NCI-H2196 (cell line): ENCODE measurements around the gene LSM11.
"Not testable (repeated sequence)": the region's sequence is repeated elsewhere in the genome, so short reads cannot be mapped to it uniquely, and the experiment has no call there.

ENCODE experiments used
- DNase-seq: peaks from one replicate; lab custom pipeline; 2025; ENCODE audit not compliant: unreplicated experiment; lab: John Stamatoyannopoulos, UW

Gene LSM11

GRCh38 chr5:157743163-157744050, at the start of gene LSM11:
Gene LSM11 (plus strand): TSS chr5:157743712. CDS start chr5:157743751, 39 bp downstream.
- peak; percentile 86 for DNase-seq

GRCh38 chr5:157693816-157694215, 49.7 kb upstream of the LSM11 start:
- not testable (repeated sequence) for DNase-seq

- not testable (repeated sequence) for DNase-seq
Measured at GRCh38 chr5:157696154-157696553, 47.4 kb upstream of the LSM11 start.

- DNase-seq: not testable (repeated sequence)
Measured at GRCh38 chr5:157698674-157699073, 44.8 kb upstream of the LSM11 start.

- no peak for DNase-seq
Measured at GRCh38 chr5:157703736-157704135, 39.8 kb upstream of the LSM11 start.

GRCh38 chr5:157708866-157709265, 34.6 kb upstream of the LSM11 start:
- no peak for DNase-seq

- DNase-seq: no peak
Measured at GRCh38 chr5:157709346-157709745, 34.2 kb upstream of the LSM11 start.

GRCh38 chr5:157710431-157710830, 33.1 kb upstream of the LSM11 start:
- no peak for DNase-seq

- no peak for DNase-seq
Measured at GRCh38 chr5:157710882-157711281, 32.6 kb upstream of the LSM11 start.

- DNase-seq: no peak
Measured at GRCh38 chr5:157713830-157714595, 29.5 kb upstream of the LSM11 start.

GRCh38 chr5:157714596-157714864, 29.0 kb upstream of the LSM11 start:
- DNase-seq: no peak

- DNase-seq: peak; percentile 43
Measured at GRCh38 chr5:157718519-157718918, 25.0 kb upstream of the LSM11 start.

- no peak for DNase-seq
Measured at GRCh38 chr5:157719245-157719644, 24.3 kb upstream of the LSM11 start.

GRCh38 chr5:157721159-157721558, 22.4 kb upstream of the LSM11 start:
- DNase-seq: no peak

- DNase-seq: not testable (repeated sequence)
Measured at GRCh38 chr5:157722895-157723294, 20.6 kb upstream of the LSM11 start.

GRCh38 chr5:157726607-157727006, 16.9 kb upstream of the LSM11 start:
- DNase-seq: not testable (repeated sequence)

- DNase-seq: not testable (repeated sequence)
Measured at GRCh38 chr5:157727858-157728257, 15.7 kb upstream of the LSM11 start.

- DNase-seq: no peak
Measured at GRCh38 chr5:157729858-157730257, 13.7 kb upstream of the LSM11 start.

GRCh38 chr5:157730900-157731271, 12.6 kb upstream of the LSM11 start:
- DNase-seq: no peak

GRCh38 chr5:157731272-157732129, 12.0 kb upstream of the LSM11 start, which contains the start of gene THG1L:
Gene THG1L (plus strand): TSS chr5:157731420. CDS start chr5:157731441, 21 bp downstream.
- DNase-seq: peak; percentile 98

- DNase-seq: no peak
Measured at GRCh38 chr5:157732130-157732514, 11.4 kb upstream of the LSM11 start.
